Neuronal stem cell (in vitro differentiated cells): ENCODE measurements around the gene SLC1A6.
A peak's percentile ranks its signal among the peaks of the same experiment; 100 is the strongest.

Experiments
- DNase-seq: peaks from one replicate; pipeline ENCODE4 v3.0.0-alpha.2; 2013; ENCODE audit warnings: low spot score
- H2AFZ ChIP-seq: one replicate; pipeline ENCODE4 v1.6.1; 2013; ENCODE audit warnings: mild to moderate bottlenecking, low read length, inconsistent platforms
- H2AK5ac ChIP-seq: 2 replicates; pipeline ENCODE4 v1.6.1; 2013; ENCODE audit warnings: low read depth, mild to moderate bottlenecking, inconsistent platforms, low read length, moderate library complexity, mixed read lengths
- H2BK120ac ChIP-seq: 2 replicates; pipeline ENCODE4 v1.6.1; 2013; ENCODE audit warnings: low read depth, mild to moderate bottlenecking, inconsistent platforms, low read length, moderate library complexity, mixed read lengths
- H2BK12ac ChIP-seq: one replicate; pipeline ENCODE4 v1.6.1; 2013; ENCODE audit warnings: low read length, inconsistent platforms
- H2BK15ac ChIP-seq: 2 replicates; pipeline ENCODE4 v1.6.1; 2013; ENCODE audit warnings: mild to moderate bottlenecking, low read length, inconsistent platforms, mixed read lengths
- H2BK5ac ChIP-seq: one replicate; pipeline ENCODE4 v1.6.1; 2013; ENCODE audit warnings: inconsistent platforms, mild to moderate bottlenecking, low read length, moderate library complexity
- H3K14ac ChIP-seq: one replicate; pipeline ENCODE4 v1.6.1; 2013; ENCODE audit warnings: low read length, inconsistent platforms
- H3K18ac ChIP-seq: 2 replicates; pipeline ENCODE4 v1.6.1; 2013; ENCODE audit warnings: low read length, inconsistent platforms
- H3K23ac ChIP-seq: 2 replicates; pipeline ENCODE4 v1.6.1; 2013; ENCODE audit warnings: low read depth, mild to moderate bottlenecking, mixed read lengths, low read length, inconsistent platforms; ENCODE audit not compliant: poor library complexity
- H3K27ac ChIP-seq: replicated peaks from 3 replicates; pipeline ENCODE4 v1.5.1; 2013; ENCODE audit warnings: low read length, inconsistent platforms
- H3K27me3 ChIP-seq, 3 experiments: 2 replicates each; pipeline ENCODE4 v1.6.1; 2013; ENCODE audit warnings: low read length in 3 of 3, mild to moderate bottlenecking in 2 of 3, inconsistent platforms in 1 of 3, low read depth in 1 of 3, mixed read lengths in 1 of 3, moderate library complexity in 1 of 3; ENCODE audit not compliant: control insufficient read depth in 3 of 3, insufficient read depth in 3 of 3
- H3K36me3 ChIP-seq, 2 donors: replicated peaks in 1 of 2; 2 replicates each; pipeline ENCODE4 v1.6.1; 2013; ENCODE audit warnings: low read length in 2 of 2; ENCODE audit not compliant: control insufficient read depth in 2 of 2, insufficient read depth in 2 of 2
- H3K4ac ChIP-seq: 2 replicates; pipeline ENCODE4 v1.6.1; 2013; ENCODE audit warnings: inconsistent platforms, mild to moderate bottlenecking, low read length, moderate library complexity
- H3K4me1 ChIP-seq, 2 donors: 1 replicate in 1 of 2; 2 replicates in 1 of 2; pipeline ENCODE4 v1.6.1; 2013; ENCODE audit warnings: low read length in 2 of 2, low read depth in 1 of 2; ENCODE audit not compliant: control insufficient read depth in 2 of 2, insufficient read depth in 1 of 2
- H3K4me2 ChIP-seq: one replicate; pipeline ENCODE4 v1.6.1; 2013; ENCODE audit warnings: mild to moderate bottlenecking, low read length, inconsistent platforms; ENCODE audit not compliant: insufficient read depth, poor library complexity, severe bottlenecking
- H3K4me3 ChIP-seq, 2 donors: 2 replicates each; pipeline ENCODE4 v1.5.1; 2013; ENCODE audit warnings: low read length in 2 of 2, mild to moderate bottlenecking in 2 of 2, inconsistent platforms in 1 of 2, moderate library complexity in 1 of 2
- H3K79me1 ChIP-seq: one replicate; pipeline ENCODE4 v1.6.1; 2013; ENCODE audit warnings: low read depth, mild to moderate bottlenecking, inconsistent platforms, low read length, moderate library complexity
- H3K9ac ChIP-seq: one replicate; pipeline ENCODE4 v1.6.1; 2013; ENCODE audit warnings: mild to moderate bottlenecking, low read depth, low read length, inconsistent platforms; ENCODE audit not compliant: poor library complexity
- H3K9me3 ChIP-seq, 2 donors: replicated peaks in 1 of 2; 2 replicates each; pipeline versions ENCODE3 to v1.6.1; 2013; ENCODE audit warnings: low read length in 2 of 2, mild to moderate bottlenecking in 2 of 2, inconsistent platforms in 1 of 2, low read depth in 1 of 2, mixed read lengths in 1 of 2, moderate library complexity in 1 of 2; ENCODE audit not compliant: control insufficient read depth in 2 of 2, insufficient read depth in 1 of 2
- H4K8ac ChIP-seq: one replicate; pipeline ENCODE4 v1.6.1; 2013; ENCODE audit warnings: low read depth, mild to moderate bottlenecking, inconsistent platforms, low read length, moderate library complexity
- H4K91ac ChIP-seq: one replicate; pipeline ENCODE4 v1.6.1; 2013; ENCODE audit warnings: low read length, low read depth, mild to moderate bottlenecking, inconsistent platforms; ENCODE audit not compliant: poor library complexity
- WGBS, 2 donors: extraction: QIAGEN DNeasy Blood & Tissue Kit; methylation state at CpG; one replicate each; pipeline ENCODE4 v1.1.7; 2013; ENCODE audit warnings: missing lambda C conversion rate in 2 of 2, mixed read lengths in 1 of 2; ENCODE audit not compliant: insufficient read length in 2 of 2, insufficient replicate concordance in 1 of 2; ENCODE audit errors: extremely low coverage in 2 of 2; 5-methylcytosine and 5-hydroxymethylcytosine counted together

The SLC1A6 gene

DNA sequence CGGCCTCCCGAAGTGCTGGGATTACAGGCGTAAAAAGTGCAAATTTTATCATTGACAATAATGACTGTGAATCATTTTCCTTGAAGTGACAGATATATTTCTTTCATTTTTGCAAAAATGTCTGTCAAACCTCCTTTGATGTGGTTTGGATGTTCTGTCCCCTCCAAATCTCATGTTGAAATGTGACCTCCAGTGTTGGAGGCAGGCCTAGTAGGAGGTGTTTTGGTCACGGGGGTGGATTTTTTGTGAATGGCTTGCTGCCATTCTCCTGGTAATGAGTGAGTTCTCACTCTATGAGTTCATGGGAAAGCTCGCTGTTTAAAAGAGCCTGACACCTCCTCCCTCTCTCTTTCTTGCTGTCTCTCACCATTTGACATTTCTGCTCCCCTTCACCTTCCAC lies 5.5 kb upstream of the SLC1A6 start:
- no peak overlapping the region for H2BK120ac ChIP-seq
- no peak overlapping the region for H3K4ac ChIP-seq
- H3K27me3 ChIP-seq: peaks cover 0 to 28% (median 0%) of the 10 kb centered on the region in 3 experiments
- no peak overlapping the region for H3K18ac ChIP-seq
- no CpG with 5 or more reads among the region's 5 CpGs for WGBS, 2 donors
- no peak overlapping the region for H3K9ac ChIP-seq
- no peak overlapping the region for H4K8ac ChIP-seq
- H3K23ac ChIP-seq: no peak overlapping the region
- no peak overlapping the region for H2AK5ac ChIP-seq
- no peaks in the 10 kb centered on the region for H3K4me1 ChIP-seq
- no peak overlapping the region for H3K27ac ChIP-seq
- H2BK15ac ChIP-seq: no peak overlapping the region
- no peaks in the 10 kb centered on the region for H3K9me3 ChIP-seq
- H3K79me1 ChIP-seq: no peaks in the 10 kb centered on the region
- no peak overlapping the region for H4K91ac ChIP-seq
- H3K4me3 ChIP-seq: no peak overlapping the region
- no peak overlapping the region for H2AFZ ChIP-seq
- H3K36me3 ChIP-seq: no peaks in the 10 kb centered on the region
- no peak overlapping the region for H3K14ac ChIP-seq
- no peak overlapping the region for H2BK5ac ChIP-seq
- H2BK12ac ChIP-seq: no peak overlapping the region
- DNase-seq: no peak
- H3K4me2 ChIP-seq: no peak overlapping the region

DNA sequence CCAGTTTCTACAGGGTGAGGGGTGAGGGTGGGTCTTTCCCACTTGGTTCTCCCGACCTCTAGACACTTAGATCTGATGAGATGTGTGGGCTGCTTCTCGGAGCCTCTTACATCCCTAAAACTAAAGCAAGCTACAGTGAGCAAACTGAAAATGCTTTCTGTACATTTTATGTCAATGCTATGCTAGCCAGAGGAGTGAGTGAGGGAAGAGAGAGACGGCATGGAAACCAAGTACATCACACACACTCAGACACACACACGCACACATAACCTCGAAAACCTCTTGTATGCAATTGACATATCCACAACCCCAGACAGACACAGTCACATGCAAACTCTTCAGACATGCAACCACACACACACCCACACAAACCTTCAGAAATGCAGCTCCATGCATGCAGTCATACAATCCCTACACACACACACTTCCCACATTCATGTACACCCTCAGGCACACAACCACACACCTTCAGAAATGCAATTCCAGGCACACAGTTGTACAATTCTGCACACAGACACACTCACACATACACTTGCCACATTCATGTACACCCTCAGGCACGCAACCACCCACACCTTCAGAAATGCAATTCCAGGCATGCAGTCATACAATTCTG lies 1.4 kb downstream of the SLC1A6 start:
- no peak overlapping the region for H3K27ac ChIP-seq
- H4K8ac ChIP-seq: no peak overlapping the region
- H2BK5ac ChIP-seq: no peak overlapping the region
- peak overlapping the region; percentile 21 for H3K23ac ChIP-seq
- H2AFZ ChIP-seq: no peak overlapping the region
- H3K4me3 ChIP-seq: peak overlapping the region in 1 of 2 donors; percentile 90
- H3K4me2 ChIP-seq: peak overlapping the region; percentile 77
- no peak for DNase-seq
- no peak overlapping the region for H2BK15ac ChIP-seq
- WGBS, 2 donors: no CpG with 5 or more reads among the region's 6 CpGs
- no peak overlapping the region for H3K18ac ChIP-seq
- peaks cover 0 to 51% (median 0%) of the 10 kb centered on the region in 3 experiments for H3K27me3 ChIP-seq
- H3K79me1 ChIP-seq: peaks cover 7% of the 10 kb centered on the region
- no peak overlapping the region for H4K91ac ChIP-seq
- H3K36me3 ChIP-seq: peaks cover 0 to 4% of the 10 kb centered on the region in 2 donors
- H2BK12ac ChIP-seq: peak overlapping the region; percentile 7
- H3K9me3 ChIP-seq: no peaks in the 10 kb centered on the region
- H3K4me1 ChIP-seq: peaks cover 0 to 13% of the 10 kb centered on the region in 2 donors
- H3K9ac ChIP-seq: peak overlapping the region; percentile 82
- no peak overlapping the region for H3K4ac ChIP-seq
- no peak overlapping the region for H2BK120ac ChIP-seq
- peak overlapping the region; percentile 79 for H3K14ac ChIP-seq
- no peak overlapping the region for H2AK5ac ChIP-seq

DNA sequence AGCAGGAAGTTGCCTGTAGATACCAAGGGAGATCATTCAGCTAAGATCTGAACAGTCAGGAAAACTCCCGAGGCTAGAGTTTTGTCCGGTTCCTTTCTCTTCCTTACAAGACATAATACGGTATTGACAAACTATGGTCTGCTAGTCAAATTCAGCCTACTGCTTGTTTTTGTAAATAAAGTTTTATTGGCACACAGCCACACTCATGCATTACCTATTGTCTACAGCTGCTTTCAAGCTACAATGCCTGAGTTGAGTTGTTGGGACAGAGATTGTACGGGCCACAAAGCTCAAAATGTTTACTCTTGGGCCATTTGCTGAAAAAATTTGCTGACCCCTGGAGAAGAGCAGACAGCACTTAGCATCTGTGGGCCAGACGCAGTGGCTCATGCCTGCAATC lies 2.5 kb downstream of the SLC1A6 start:
- Histone ChIP-seq H2AK5ac (no peak overlapping the region), H3K27me3 (peaks cover 0 to 48% (median 0%) of the 10 kb centered on the region in 3 experiments), H3K79me1 (peaks cover 7% of the 10 kb centered on the region), H4K8ac (no peak overlapping the region), H3K4ac (no peak overlapping the region), H3K4me2 (no peak overlapping the region), H3K14ac (no peak overlapping the region), H3K4me3 (no peak overlapping the region), H3K9ac (no peak overlapping the region), H2AFZ (no peak overlapping the region), H2BK12ac (no peak overlapping the region), H2BK120ac (no peak overlapping the region), H2BK15ac (no peak overlapping the region), H3K18ac (no peak overlapping the region), H3K23ac (no peak overlapping the region), H3K36me3 (peaks cover 0 to 11% of the 10 kb centered on the region in 2 donors), H4K91ac (no peak overlapping the region), H3K9me3 (no peaks in the 10 kb centered on the region), H2BK5ac (no peak overlapping the region), H3K27ac (no peak overlapping the region), H3K4me1 (peaks cover 0 to 13% of the 10 kb centered on the region in 2 donors)
- no peak for DNase-seq
- no CpG with 5 or more reads among the region's 5 CpGs for WGBS, 2 donors

DNA sequence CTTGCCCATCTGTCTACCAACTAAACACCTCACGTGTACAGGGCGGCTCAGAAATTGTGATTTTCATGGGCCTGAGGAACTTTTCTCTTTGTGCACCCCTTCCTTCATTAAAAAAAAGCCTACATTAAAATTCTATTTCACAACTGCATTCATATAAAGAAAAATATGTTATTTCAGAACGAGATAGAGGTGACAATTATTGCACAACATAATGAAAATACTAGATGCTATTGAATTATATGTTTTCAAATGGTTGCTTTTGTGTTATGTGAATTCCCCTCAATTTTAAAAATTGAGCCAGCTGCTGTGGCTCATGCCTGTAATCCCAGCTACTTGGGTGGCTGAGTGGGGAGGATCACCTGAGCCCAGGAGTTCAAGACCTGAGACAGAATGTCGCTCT lies 5.2 kb downstream of the SLC1A6 start:
- H2AFZ ChIP-seq: no peak overlapping the region
- H3K9me3 ChIP-seq: no peaks in the 10 kb centered on the region
- no peak overlapping the region for H3K4me3 ChIP-seq
- H2BK120ac ChIP-seq: no peak overlapping the region
- no peak overlapping the region for H3K14ac ChIP-seq
- H3K36me3 ChIP-seq: peaks cover 0 to 18% of the 10 kb centered on the region in 2 donors
- H2BK15ac ChIP-seq: no peak overlapping the region
- no CpG with 5 or more reads among the region's 4 CpGs for WGBS, 2 donors
- H3K18ac ChIP-seq: no peak overlapping the region
- no peak overlapping the region for H3K4me2 ChIP-seq
- H4K8ac ChIP-seq: no peak overlapping the region
- no peak overlapping the region for H3K9ac ChIP-seq
- no peak overlapping the region for H2AK5ac ChIP-seq
- H2BK5ac ChIP-seq: no peak overlapping the region
- peaks cover 7% of the 10 kb centered on the region for H3K79me1 ChIP-seq
- H3K23ac ChIP-seq: no peak overlapping the region
- no peak overlapping the region for H3K27ac ChIP-seq
- no peak overlapping the region for H2BK12ac ChIP-seq
- peaks cover 0 to 28% (median 0%) of the 10 kb centered on the region in 3 experiments for H3K27me3 ChIP-seq
- peaks cover 0 to 12% of the 10 kb centered on the region in 2 donors for H3K4me1 ChIP-seq
- DNase-seq: no peak
- no peak overlapping the region for H4K91ac ChIP-seq
- H3K4ac ChIP-seq: no peak overlapping the region
